ENCODE results near the gene ANKDD1B. TPM values are rescaled to one million over a fixed set of nuclear protein-coding genes. Genes with fewer than 3 reads are reported as not detected.

ANKDD1B gene
- total RNA-seq, 4 donors from 2014 or later = 1.1 TPM; not detected in 3

- TF ChIP-seq POLR2A (IDR thresholded peaks at IDR 0.05) (no peak), CTCF (IDR thresholded peaks at IDR 0.05 in 4 of 5, conservative IDR thresholded peaks at IDR 0.05 in 1 of 5) (no peak)
- H3K4me3 ChIP-seq = no peak overlapping the region
- no peaks in the 10 kb centered on the region for H3K27me3 ChIP-seq
- in situ Hi-C loops (cut with MboI; ENCODE audit: low sequenced_read_pairs in 4 of 4) = no loop called here
- H3K4me1 ChIP-seq = peaks cover 0 to 9% of the 10 kb centered on the region in 2 donors
- no peak overlapping the region for H3K27ac ChIP-seq
- H3K36me3 ChIP-seq = no peaks in the 10 kb centered on the region
- H3K9me3 ChIP-seq = no peaks in the 10 kb centered on the region
- intact Hi-C loops (cut with DNase I; ENCODE audit: low total_unique reads) = no loop called here
- DNase-seq = no peak
- ATAC-seq = no peak
Observed at GRCh38 chr5:75612901-75613300, 1.6 kb downstream of the ANKDD1B start.

- H3K9me3 ChIP-seq = no peaks in the 10 kb centered on the region
- TF ChIP-seq CTCF (IDR thresholded peaks at IDR 0.05 in 4 of 5, conservative IDR thresholded peaks at IDR 0.05 in 1 of 5) (no peak), POLR2A (IDR thresholded peaks at IDR 0.05) (no peak)
- H3K4me1 ChIP-seq = peaks cover 0 to 9% of the 10 kb centered on the region in 2 donors
- in situ Hi-C loops (cut with MboI; ENCODE audit: low sequenced_read_pairs in 4 of 4) (no loop called here), intact Hi-C loops (cut with DNase I; ENCODE audit: low total_unique reads) (no loop called here)
- no peak for ATAC-seq
- H3K36me3 ChIP-seq = no peaks in the 10 kb centered on the region
- no peak overlapping the region for H3K4me3 ChIP-seq
- no peak overlapping the region for H3K27ac ChIP-seq
- H3K27me3 ChIP-seq = no peaks in the 10 kb centered on the region
- DNase-seq = no peak
Observed at GRCh38 chr5:75614176-75614575, 2.9 kb downstream of the ANKDD1B start.

GRCh38 chr5:75616371-75616881 lies 5.2 kb downstream of the ANKDD1B start:
- intact Hi-C loops (cut with DNase I; ENCODE audit: low total_unique reads) (no loop called here), in situ Hi-C loops (cut with MboI; ENCODE audit: low sequenced_read_pairs in 4 of 4) (no loop called here)
- Histone ChIP-seq H3K36me3 (no peaks in the 10 kb centered on the region), H3K9me3 (no peaks in the 10 kb centered on the region), H3K4me1 (peaks cover 0 to 3% of the 10 kb centered on the region in 2 donors), H3K4me3 (no peak overlapping the region), H3K27ac (no peak overlapping the region), H3K27me3 (no peaks in the 10 kb centered on the region)
- ATAC-seq (no peak), DNase-seq (no peak)
- TF ChIP-seq POLR2A (IDR thresholded peaks at IDR 0.05) (no peak), CTCF (IDR thresholded peaks at IDR 0.05 in 4 of 5, conservative IDR thresholded peaks at IDR 0.05 in 1 of 5) (no peak)

- intact Hi-C loops (cut with DNase I; ENCODE audit: low total_unique reads) = no loop called here
- Histone ChIP-seq H3K4me1 (no peaks in the 10 kb centered on the region), H3K27ac (no peak overlapping the region), H3K4me3 (no peak overlapping the region), H3K27me3 (no peaks in the 10 kb centered on the region), H3K36me3 (no peaks in the 10 kb centered on the region), H3K9me3 (no peaks in the 10 kb centered on the region)
- TF ChIP-seq CTCF (IDR thresholded peaks at IDR 0.05 in 4 of 5, conservative IDR thresholded peaks at IDR 0.05 in 1 of 5) (no peak), POLR2A (IDR thresholded peaks at IDR 0.05) (no peak)
- DNase-seq = no peak
- ATAC-seq = no peak
- in situ Hi-C loops (cut with MboI; ENCODE audit: low sequenced_read_pairs in 4 of 4) = no loop called here
Observed at GRCh38 chr5:75616971-75617621, 5.8 kb downstream of the ANKDD1B start.

Data from gastrocnemius medialis (tissue), 4 donors.